Naive thymus-derived CD8-positive, alpha-beta T cell (primary cell): ENCODE data around the gene VSNL1. TPM values are rescaled to one million over a fixed set of nuclear protein-coding genes. Genes with fewer than 3 reads are reported as not detected.

Experiments used
- ATAC-seq, 2 donors: fragments of 150-1000 bp; cut with Tn5 transposase in 1 of 2; sonication (Bioruptor Pico), chemical (Tn5 transposase) in 1 of 2; 1 replicate in 1 of 2; 2 replicates in 1 of 2; pipeline ENCODE4 v1.10.0; 2021; ENCODE audit warnings: mild to moderate bottlenecking in 2 of 2, moderate library complexity in 2 of 2
- POLR2A ChIA-PET: fragments of 350-600 bp; sonication (Branson Sonifier 250); formaldehyde crosslinking; loops from one replicate; lab custom pipeline; 2021; ENCODE audit warnings: antibody characterized with exemption; lab: Charles Lee
- DNase-seq, 10 donors: peaks; one replicate each; pipeline versions ENCODE4 v3.0.0 to v3.0.0-alpha.2; 2020 to 2022
- H3K27ac Mint-ChIP-seq, 10 donors: one replicate each; pipeline ENCODE4 v1.8.0; 2020 to 2022; ENCODE audit warnings: mild to moderate bottlenecking in 10 of 10, mixed read lengths in 10 of 10, moderate library complexity in 4 of 10, inconsistent platforms in 1 of 10
- H3K27me3 Mint-ChIP-seq, 5 donors: one replicate each; pipeline ENCODE4 v1.8.0; 2021 to 2022; ENCODE audit warnings: mixed read lengths in 5 of 5
- H3K36me3 Mint-ChIP-seq, 3 donors: one replicate each; pipeline ENCODE4 v1.8.0; 2020 to 2022; ENCODE audit warnings: mixed read lengths in 3 of 3, mild to moderate bottlenecking in 2 of 3, inconsistent platforms in 1 of 3
- H3K4me1 Mint-ChIP-seq, 4 donors: one replicate each; pipeline ENCODE4 v1.8.0; 2021 to 2022; ENCODE audit warnings: mixed read lengths in 4 of 4
- H3K4me3 Mint-ChIP-seq, 10 donors: one replicate each; pipeline ENCODE4 v1.8.0; 2020 to 2022; ENCODE audit warnings: mild to moderate bottlenecking in 10 of 10, mixed read lengths in 10 of 10, moderate library complexity in 6 of 10, inconsistent platforms in 1 of 10
- H3K9me3 Mint-ChIP-seq, 9 donors: one replicate each; pipeline ENCODE4 v1.8.0; 2020 to 2022; ENCODE audit warnings: mixed read lengths in 9 of 9, mild to moderate bottlenecking in 3 of 9, inconsistent platforms in 1 of 9, moderate library complexity in 1 of 9
- polyA plus RNA-seq, 3 donors: library from polyadenylated mRNA; unstranded; fragments of 300-500 nt; fragmentation: Illumina TruSeq; gene quantifications; one replicate each; pipeline ENCODE4 v1.2.3, GENCODE V29; 2021
- total RNA-seq, 8 experiments: library from RNA in 2 of 8; stranded (reverse) in 2 of 8; gene quantifications; one replicate each; pipeline ENCODE4 v1.2.3 and lab custom pipeline; 2021 to 2026

The VSNL1 gene
- total and polyA plus RNA-seq, 5 experiments from 2014 or later: not detected

DNA sequence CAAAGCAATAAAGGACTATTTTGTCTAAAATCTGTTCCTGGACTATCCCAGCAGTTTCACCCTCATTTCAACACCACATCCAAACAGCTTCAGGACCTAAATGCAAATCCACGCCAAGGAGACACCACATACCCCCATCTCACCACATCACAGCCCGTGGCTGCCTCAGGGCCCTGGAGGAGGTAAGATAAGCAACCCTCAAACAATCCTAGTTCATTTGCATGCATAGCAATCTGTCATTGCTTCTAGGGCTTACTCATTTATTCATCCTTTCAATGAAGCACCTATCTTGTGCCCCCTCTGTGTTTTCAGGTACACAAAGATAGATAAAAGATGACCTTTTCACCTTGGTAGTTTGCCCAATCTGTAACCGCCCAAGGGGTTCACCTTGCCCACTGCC is 86.5 kb downstream of the VSNL1 start:
- ATAC-seq (no peak), DNase-seq (no peak)
- Mint-ChIP-seq H3K4me1 (no peaks in the 10 kb centered on the region), H3K4me3 (no peak overlapping the region), H3K36me3 (no peaks in the 10 kb centered on the region), H3K9me3 (peaks cover 0 to 3% (median 0%) of the 10 kb centered on the region in 9 donors), H3K27ac (no peak overlapping the region), H3K27me3 (peaks cover 5 to 28% (median 12%) of the 10 kb centered on the region in 5 donors)
- POLR2A ChIA-PET: no interaction called here

DNA sequence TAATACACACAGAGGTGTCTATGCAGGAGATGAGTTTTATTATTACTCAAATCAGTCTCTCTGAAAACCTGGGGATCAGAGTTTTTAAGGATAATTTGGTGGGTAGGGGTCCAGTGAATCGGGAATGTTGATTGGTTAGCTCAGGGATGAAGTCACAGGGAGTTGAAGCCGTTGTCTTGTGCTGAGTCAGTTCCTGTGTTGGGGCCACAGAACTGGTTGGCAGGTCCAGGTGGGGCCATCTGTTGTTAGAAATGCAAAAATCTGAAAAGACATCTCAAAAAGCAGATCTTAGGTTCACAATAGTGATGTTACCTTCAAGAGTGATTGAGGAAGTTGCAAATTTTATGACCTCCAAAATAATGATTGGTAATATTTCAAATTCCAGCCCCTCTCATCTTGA is 86.9 kb downstream of the VSNL1 start:
- Mint-ChIP-seq H3K36me3 (no peaks in the 10 kb centered on the region), H3K4me3 (no peak overlapping the region), H3K27me3 (peaks cover 3 to 23% (median 11%) of the 10 kb centered on the region in 5 donors), H3K27ac (no peak overlapping the region), H3K4me1 (no peaks in the 10 kb centered on the region), H3K9me3 (peaks cover 0 to 3% (median 0%) of the 10 kb centered on the region in 9 donors)
- DNase-seq (no peak), ATAC-seq (no peak)
- POLR2A ChIA-PET: no interaction called here

DNA sequence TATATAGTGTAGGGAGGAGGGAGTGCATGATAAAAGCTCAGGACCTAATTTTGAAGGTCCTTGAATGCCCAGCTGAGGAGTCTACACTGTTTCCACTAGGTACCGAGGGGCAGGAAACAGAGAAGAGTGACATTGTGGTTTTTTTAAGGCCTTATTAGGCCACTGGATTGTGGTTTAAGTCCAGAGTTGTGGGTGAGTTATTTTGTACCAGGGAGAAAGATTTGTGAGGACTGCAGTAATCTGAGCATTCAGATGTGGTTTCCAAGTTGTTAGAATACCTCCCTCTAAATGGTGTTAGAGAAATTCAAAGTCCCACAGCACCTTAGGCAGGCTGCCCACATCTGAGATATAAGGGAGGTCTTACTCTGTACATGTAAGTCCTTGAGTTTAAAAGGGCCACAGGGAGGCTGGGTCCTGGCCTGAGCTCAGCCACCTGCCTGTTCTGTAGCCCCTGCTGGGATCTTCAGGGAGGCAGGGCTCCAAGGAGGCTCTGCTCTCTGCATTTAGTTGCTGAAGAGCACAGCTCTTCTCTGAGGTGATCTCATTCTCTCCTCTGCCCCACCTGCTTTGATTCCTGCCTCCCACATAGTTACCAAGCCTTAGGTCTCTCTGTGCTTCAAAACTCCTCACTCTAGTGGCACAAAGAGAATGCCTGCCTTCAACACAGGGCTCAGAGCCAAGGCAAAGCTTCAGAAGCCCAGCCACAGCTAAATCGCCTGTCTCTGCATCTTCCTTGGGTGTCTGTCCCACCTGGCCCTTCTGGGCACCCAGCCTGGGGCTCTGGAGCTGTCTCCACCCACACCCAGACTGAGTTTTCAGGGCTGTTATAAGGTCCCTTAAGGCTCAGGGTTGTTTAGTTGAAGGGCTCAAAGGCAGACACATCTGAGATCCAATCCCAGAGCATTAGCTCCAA is 88.1 kb downstream of the VSNL1 start:
- Mint-ChIP-seq H3K4me1 (no peaks in the 10 kb centered on the region), H3K27me3 (peaks cover 2 to 16% (median 7%) of the 10 kb centered on the region in 5 donors), H3K9me3 (peaks cover 0 to 3% (median 0%) of the 10 kb centered on the region in 9 donors), H3K4me3 (no peak overlapping the region), H3K36me3 (no peaks in the 10 kb centered on the region), H3K27ac (no peak overlapping the region)
- POLR2A ChIA-PET: no interaction called here
- DNase-seq: no peak
- ATAC-seq: no peak

DNA sequence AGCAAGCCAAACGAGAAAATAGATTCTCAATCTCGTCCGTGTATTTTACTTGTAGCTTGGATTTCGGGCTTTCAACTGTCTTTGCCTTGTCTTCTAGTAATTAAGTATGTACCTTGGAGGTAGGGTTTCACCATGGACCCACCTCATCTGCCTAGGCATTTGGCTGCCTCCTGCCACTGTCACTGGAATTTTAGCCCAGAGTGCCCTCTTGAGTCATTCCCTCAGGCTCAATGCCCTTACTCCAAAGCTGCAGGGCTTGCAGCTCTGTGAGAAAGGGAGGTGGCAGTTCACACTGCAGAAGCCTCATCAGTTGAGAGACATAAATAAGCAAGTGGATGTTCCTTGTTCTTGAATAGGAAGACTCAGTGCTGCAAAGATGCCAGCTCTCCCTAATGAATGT is 89.6 kb downstream of the VSNL1 start:
- no peaks in the 10 kb centered on the region for H3K36me3 Mint-ChIP-seq
- POLR2A ChIA-PET: no interaction called here
- H3K4me3 Mint-ChIP-seq: no peak overlapping the region
- DNase-seq (no peak), ATAC-seq (no peak)
- H3K9me3 Mint-ChIP-seq: peaks cover 0 to 5% (median 0%) of the 10 kb centered on the region in 9 donors
- H3K27me3 Mint-ChIP-seq: peaks cover 2 to 11% (median 4%) of the 10 kb centered on the region in 5 donors
- H3K27ac Mint-ChIP-seq: no peak overlapping the region
- H3K4me1 Mint-ChIP-seq: no peaks in the 10 kb centered on the region

DNA sequence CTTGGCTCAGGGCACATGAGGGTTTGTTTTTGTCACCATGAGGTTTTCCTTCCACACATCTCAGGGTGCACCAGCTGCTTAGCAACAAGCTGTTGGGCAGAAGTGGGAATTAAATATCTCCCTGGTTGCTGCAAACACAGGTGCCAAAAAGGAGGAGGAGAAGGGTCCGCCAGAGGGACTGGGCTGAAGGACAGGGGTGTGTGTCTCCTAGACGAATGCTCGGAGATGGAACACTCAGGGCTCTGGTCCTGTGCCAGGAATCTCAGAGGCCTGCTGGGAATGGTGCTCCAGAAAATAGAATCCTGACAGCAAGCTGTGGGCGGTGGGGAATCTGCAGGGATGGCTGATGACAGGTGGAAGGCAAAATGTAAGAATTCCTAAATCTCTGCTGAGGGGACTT is 94.5 kb downstream of the VSNL1 start:
- H3K4me1 Mint-ChIP-seq: no peaks in the 10 kb centered on the region
- peaks cover 0 to 2% (median 0%) of the 10 kb centered on the region in 9 donors for H3K9me3 Mint-ChIP-seq
- no peak for ATAC-seq
- H3K27ac Mint-ChIP-seq: no peak overlapping the region
- H3K27me3 Mint-ChIP-seq: peaks cover 0 to 5% (median 0%) of the 10 kb centered on the region in 5 donors
- H3K4me3 Mint-ChIP-seq: no peak overlapping the region
- POLR2A ChIA-PET: no interaction called here
- no peak for DNase-seq
- no peaks in the 10 kb centered on the region for H3K36me3 Mint-ChIP-seq

DNA sequence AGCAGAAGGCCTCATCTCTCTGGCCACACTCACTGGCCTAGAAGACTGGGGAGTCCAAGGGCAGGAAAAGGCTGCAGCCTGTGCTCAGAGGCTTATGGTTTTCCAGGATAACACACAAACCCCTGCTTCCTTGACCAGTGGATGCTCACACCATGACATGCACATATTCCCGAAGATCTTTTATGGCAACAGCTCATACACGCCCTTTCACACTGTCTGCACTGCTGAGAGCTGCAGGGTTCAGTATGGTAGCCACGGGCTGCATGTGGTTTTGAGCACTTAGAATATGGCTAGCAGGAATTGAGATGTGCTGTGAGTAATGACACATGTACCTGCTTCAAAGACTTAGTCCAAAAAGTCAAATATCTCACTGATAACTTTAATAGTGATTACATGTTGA is 95.8 kb downstream of the VSNL1 start:
- no peaks in the 10 kb centered on the region for H3K36me3 Mint-ChIP-seq
- H3K9me3 Mint-ChIP-seq: peaks cover 0 to 2% (median 0%) of the 10 kb centered on the region in 9 donors
- POLR2A ChIA-PET: no interaction called here
- DNase-seq: no peak
- H3K27me3 Mint-ChIP-seq: peaks cover 0 to 3% (median 0%) of the 10 kb centered on the region in 5 donors
- no peak for ATAC-seq
- no peak overlapping the region for H3K27ac Mint-ChIP-seq
- H3K4me3 Mint-ChIP-seq: no peak overlapping the region
- H3K4me1 Mint-ChIP-seq: no peaks in the 10 kb centered on the region

DNA sequence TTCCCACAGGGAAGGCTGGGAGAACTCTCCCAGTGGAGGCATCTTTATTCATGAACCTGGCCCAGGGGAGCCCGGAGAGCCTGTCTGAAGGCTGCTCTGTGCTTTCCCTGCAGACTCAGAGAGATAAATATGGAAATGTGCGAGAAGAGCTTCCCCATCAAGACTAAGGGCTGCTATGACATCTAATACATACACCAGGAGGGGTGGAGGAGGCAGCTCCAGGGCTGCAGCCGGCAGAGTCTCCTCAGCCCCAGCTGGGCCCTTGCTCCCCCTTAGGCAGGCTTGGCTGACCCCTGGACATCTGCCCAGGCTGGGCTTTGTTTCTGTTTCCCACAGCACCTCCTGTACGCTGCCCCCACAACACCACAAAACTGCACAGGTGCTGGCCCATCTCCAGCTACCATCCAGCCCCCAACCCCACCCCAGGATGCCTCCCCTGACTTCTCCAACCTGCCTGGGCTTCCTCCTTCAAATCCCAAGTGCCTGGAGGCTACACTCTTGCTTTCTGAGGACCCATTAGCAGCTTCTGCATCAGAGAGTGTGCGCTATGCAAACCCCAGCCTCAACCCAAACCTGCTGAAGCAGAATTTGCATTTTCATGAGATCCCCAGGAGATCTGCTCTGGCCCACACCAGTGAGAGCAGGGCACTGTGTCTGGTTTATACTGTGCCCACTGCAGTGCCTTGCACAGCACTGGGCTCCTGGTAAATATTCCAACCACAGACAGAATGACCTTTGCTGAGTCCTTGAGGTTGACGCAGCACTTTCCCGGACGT is 96.8 kb downstream of the VSNL1 start:
- H3K9me3 Mint-ChIP-seq: peaks cover 0 to 2% (median 0%) of the 10 kb centered on the region in 9 donors
- H3K4me3 Mint-ChIP-seq: no peak overlapping the region
- ATAC-seq (no peak), DNase-seq (no peak)
- H3K27ac Mint-ChIP-seq: no peak overlapping the region
- H3K36me3 Mint-ChIP-seq: no peaks in the 10 kb centered on the region
- POLR2A ChIA-PET: no interaction called here
- no peaks in the 10 kb centered on the region for H3K4me1 Mint-ChIP-seq
- H3K27me3 Mint-ChIP-seq: peaks cover 0 to 3% (median 0%) of the 10 kb centered on the region in 5 donors

DNA sequence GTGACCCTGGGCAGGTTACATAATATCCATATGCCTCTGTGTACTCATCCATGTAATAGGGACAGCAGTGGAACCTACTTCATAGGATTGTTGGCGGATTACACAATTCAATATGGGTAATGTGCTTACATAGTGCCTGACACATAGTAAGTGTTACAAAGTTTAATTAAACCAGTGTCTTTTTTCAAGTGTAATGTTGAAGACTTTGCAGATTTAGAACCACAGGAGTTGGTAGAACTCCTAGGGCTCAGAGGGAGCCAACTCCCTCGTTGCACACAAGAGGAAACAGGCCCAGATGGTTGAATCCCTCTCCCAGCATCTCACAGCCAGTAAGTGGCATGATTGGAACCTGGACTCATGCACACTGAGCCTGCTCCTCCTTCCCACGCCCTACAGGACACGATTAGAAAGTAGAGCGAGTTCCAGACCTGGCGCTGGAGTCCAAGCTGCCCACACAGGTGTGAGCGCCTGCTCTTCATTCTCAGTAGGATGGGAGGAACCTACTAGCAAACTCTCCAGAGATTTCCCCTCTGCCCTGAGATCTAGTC is 97.8 kb downstream of the VSNL1 start:
- H3K9me3 Mint-ChIP-seq: peaks cover 0 to 2% (median 0%) of the 10 kb centered on the region in 9 donors
- no peaks in the 10 kb centered on the region for H3K36me3 Mint-ChIP-seq
- ATAC-seq (no peak), DNase-seq (no peak)
- H3K27ac Mint-ChIP-seq: no peak overlapping the region
- H3K4me3 Mint-ChIP-seq: no peak overlapping the region
- H3K27me3 Mint-ChIP-seq: peaks cover 0 to 3% (median 0%) of the 10 kb centered on the region in 5 donors
- no peaks in the 10 kb centered on the region for H3K4me1 Mint-ChIP-seq
- POLR2A ChIA-PET: no interaction called here

DNA sequence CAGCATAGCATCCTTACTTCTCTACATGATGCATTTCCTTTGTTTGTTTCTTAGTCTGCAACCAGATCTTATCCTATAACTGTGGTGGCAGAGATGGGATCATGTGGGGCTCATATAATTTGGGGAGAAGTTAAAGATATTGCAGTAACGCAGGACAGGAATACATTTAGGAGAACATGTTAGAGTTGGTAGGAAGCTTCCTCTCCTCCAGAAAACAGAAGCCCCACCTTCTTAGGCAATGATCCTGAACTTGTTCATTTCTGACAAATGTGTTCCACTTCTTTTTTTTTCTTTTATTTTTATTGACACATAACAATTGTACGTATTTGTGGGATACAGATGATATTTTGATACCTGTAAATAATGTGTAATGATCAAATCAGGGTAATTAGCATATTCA is 99.9 kb downstream of the VSNL1 start:
- no peak overlapping the region for H3K27ac Mint-ChIP-seq
- no peaks in the 10 kb centered on the region for H3K36me3 Mint-ChIP-seq
- H3K27me3 Mint-ChIP-seq: peaks cover 0 to 3% (median 0%) of the 10 kb centered on the region in 5 donors
- ATAC-seq (no peak), DNase-seq (no peak)
- no peak overlapping the region for H3K4me3 Mint-ChIP-seq
- POLR2A ChIA-PET: no interaction called here
- peaks cover 0 to 3% (median 0%) of the 10 kb centered on the region in 4 donors for H3K4me1 Mint-ChIP-seq
- H3K9me3 Mint-ChIP-seq: no peaks in the 10 kb centered on the region

DNA sequence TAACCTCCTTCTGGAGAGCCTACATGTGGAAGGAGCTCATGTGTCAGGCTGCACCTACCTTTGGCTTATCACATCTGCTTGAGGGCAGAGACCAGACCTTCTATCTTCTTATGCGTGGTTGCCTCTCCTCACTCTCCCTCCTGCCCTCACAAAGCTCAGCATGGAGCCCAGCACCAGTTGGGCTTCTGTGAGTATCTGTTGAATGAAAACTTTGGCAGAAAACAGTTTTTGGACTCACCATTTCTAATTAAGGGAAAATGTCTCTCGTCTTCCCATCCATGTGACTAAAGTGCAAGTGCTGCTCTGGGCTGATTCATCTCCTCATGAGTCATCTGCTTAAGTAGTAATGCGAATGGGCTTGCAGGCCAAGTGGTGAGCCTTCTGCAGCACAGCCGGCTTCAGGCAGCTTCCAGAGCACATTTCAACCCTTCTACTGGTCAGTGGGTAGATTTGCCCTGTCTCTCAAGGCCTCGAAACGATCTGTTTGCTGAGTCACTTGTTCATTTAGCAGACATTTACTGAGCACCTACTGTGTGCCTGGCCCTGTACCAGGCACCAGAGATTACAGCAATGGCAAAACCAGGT is 102.6 kb downstream of the VSNL1 start:
- H3K36me3 Mint-ChIP-seq: no peaks in the 10 kb centered on the region
- no peak for DNase-seq
- no peak overlapping the region for H3K4me3 Mint-ChIP-seq
- POLR2A ChIA-PET: no interaction called here
- H3K27ac Mint-ChIP-seq: peak overlapping the region in 1 of 10 donors; percentile 38
- ATAC-seq: no peak
- peaks cover 0 to 8% (median 0%) of the 10 kb centered on the region in 4 donors for H3K4me1 Mint-ChIP-seq
- H3K9me3 Mint-ChIP-seq: no peaks in the 10 kb centered on the region
- peaks cover 0 to 3% (median 0%) of the 10 kb centered on the region in 5 donors for H3K27me3 Mint-ChIP-seq

DNA sequence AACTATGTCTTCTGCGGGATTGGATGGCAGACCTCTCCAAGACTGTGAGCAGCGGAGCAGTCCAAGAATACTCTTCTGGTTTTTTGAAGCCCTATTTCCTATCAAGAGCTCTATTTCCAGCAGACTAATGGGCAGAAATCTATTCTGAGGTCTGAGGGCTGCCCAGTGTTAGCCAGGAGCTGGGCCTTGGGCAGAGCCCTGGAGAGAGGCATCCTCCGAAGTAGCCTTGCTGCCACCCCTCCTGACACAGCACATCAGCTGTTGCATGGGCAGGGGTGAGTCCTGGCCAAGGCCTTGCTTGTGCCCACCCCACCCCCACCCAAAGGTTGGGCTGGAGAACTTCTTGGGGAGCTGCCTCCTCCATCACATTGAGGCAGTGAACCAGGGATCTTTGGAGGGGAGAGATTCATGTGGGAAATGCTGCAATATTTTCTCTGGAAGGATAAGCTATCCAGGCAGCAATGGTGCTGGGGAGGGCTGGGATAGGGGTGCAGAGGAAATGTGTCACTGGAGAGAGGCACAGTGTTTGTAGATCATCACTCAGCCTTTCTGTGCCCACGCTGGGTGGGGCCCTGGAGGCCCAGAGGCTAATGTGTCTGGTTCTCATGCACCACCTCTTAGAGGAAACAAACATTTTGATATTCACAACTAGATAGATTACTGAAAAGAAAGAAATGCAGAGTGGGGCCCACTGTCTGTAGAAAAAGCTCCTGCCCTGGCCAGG is 104.7 kb downstream of the VSNL1 start:
- DNase-seq (no peak), ATAC-seq (no peak)
- Mint-ChIP-seq H3K4me1 (peaks cover 0 to 8% (median 0%) of the 10 kb centered on the region in 4 donors), H3K36me3 (no peaks in the 10 kb centered on the region), H3K4me3 (no peak overlapping the region), H3K27ac (no peak overlapping the region), H3K9me3 (no peaks in the 10 kb centered on the region), H3K27me3 (no peaks in the 10 kb centered on the region)
- POLR2A ChIA-PET: no interaction called here

DNA sequence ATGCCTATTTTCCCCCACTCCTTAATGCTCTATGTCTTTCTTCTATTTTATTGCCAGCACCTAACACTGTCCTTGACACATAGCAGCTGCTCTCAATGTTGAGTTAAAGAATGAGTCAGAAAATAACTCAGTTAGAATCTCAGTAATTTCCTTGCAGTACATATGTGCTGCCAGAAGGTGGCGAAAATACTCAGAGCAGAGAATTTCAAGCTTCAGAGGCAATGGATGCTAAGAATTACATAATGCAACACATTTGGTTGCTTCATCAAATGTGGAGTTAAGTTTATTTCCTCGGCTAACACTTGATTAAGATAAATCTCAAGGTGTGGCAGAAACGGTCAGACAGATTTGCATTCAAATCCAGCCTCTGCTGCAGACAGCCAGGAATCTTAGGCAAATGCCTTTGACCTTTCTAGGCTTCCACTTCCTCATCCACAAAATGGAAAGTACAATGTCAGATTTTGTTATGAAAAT is 105.6 kb downstream of the VSNL1 start:
- POLR2A ChIA-PET: no interaction called here
- DNase-seq (peak in 6 of 10 donors; percentile 8 to 45 (median 30)), ATAC-seq (peak; percentile 42 to 45)
- Mint-ChIP-seq H3K4me1 (peaks cover 0 to 8% (median 0%) of the 10 kb centered on the region in 4 donors), H3K4me3 (no peak overlapping the region), H3K27ac (no peak overlapping the region), H3K36me3 (no peaks in the 10 kb centered on the region), H3K27me3 (no peaks in the 10 kb centered on the region), H3K9me3 (no peaks in the 10 kb centered on the region)
